ENCODE data around the gene BOC.

- TF ChIP-seq POLR2AphosphoS5 (IDR thresholded peaks at IDR 0.05; ENCODE audit: insufficient read depth in 1 of 2, low read depth in 1 of 2), result no peak
- no peak for TF ChIP-seq CTCF (IDR thresholded peaks at IDR 0.05)
- no peak for TF ChIP-seq POLR2A (IDR thresholded peaks at IDR 0.05)
Measured at GRCh38 chr3:113212844-113213375, 1.6 kb downstream of the BOC start.
